GM18519 (cell line): ENCODE measurements around the gene PDZK1.
"Not testable (repeated sequence)": the region's sequence is repeated elsewhere in the genome, so short reads cannot be mapped to it uniquely, and the experiment has no call there.

Experiments
- ATAC-seq: cut with Tn5 transposase; IDR thresholded peaks from one replicate; pipeline ENCODE4 v1.9.1; 2021; ENCODE audit warnings: mild to moderate bottlenecking, moderate library complexity; ENCODE audit not compliant: unreplicated experiment, low FRiP score

The PDZK1 gene

DNA sequence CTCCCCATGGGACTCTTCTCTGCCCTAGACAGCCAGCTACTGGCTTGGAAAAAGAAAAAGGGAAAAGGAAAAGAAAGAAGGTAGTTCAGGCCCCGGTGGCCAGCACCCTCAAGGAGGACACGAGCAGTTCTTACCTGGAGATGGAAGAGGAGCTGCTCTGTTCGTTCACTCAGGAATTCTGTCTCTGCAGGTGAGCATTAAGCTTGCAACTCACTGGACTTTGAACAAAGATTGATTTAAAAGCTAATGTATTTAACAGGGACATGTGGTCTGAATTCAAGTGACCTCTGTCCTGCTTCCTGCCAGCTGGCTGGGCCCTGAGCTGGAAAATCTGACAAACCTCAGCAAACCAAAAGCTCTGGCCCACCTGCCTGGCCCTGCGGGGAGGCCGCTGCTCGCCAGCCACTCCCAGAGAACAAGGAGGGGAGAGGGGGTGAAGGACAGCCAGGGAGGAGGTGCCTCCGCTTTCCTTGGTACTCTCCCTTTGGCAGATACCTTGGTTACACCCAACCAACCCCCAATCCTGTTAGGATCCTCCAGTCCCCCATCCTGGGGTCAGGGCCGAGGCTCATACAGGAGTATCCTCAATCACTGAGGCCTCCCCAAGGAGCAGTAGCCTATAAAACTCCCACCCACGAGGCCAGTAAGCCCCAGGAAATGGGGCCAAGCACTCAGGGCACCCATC lies at the start of gene PDZK1:
PDZK1 (minus strand) TSS at position 186 of the 685 bp plus-strand sequence. CDS start 19,347 bp downstream, outside the sequence.
- no peak for ATAC-seq

DNA sequence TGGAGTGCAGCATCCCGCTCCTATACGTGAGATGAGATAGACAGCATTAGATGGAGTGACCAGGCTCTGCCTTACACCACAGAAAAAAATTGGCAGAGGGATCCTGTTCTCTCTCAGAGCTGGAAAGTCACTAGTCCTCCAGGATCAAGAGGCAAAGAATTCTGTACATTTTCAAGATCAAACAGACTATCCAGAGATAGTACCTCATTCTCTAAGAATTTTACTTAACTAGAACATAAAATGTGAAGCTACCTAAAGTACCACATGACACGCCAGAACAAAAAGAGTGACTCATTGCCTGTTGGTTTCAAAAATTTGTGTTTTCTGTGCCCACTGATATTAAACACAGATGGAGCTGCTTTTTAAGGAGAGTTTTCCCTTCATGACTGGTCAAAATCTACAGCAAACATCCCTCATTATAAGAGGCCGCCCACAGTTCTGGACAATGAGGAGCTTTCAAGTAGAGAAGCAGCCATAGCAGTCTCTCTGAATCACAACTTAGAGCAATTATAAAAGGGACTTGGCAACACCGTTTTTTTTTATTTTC lies 44.4 kb upstream of the PDZK1 start:
- no peak for ATAC-seq

GRCh38 chr1:145750426-145750825 lies 43.3 kb upstream of the PDZK1 start:
- no peak for ATAC-seq

DNA sequence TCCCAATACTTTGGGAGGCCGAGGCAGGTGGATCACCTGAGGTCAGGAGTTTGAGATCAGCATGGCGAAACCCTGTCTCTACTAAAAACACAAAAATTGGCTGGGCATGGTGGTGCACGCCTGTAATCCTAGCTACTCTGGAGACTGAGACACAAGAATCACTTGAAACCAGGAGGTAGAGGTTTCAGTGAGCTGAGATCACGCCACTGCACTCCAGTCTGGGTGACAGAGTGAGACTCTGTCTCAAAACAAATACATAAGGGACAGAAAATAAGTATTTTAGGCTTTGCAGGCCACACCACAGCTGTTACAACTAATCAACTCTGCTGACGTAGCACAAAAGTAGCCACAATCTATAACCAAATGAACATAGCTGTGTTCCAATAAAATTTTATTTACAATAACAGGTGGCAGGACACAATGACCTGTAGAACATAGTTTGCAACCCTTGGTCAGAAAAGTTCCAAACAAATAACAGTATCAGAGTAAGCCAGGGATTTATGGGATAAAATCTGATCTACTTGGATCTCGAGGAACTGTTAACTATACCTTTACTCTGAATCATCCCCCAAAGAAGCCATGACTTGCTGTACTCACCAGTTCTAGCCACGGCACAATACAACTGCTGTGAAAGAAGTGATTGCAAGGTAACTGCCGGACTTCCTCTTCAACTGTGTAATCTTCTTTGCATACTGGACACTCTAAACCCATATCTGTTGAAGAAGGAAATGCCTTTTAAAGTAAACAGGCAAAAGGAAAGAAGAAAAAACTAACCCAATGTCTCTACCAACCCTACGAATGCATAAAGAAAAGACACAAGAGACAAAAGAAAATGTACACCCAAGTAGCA lies 40.5 kb upstream of the PDZK1 start:
- ATAC-seq, result no peak

GRCh38 chr1:145740269-145740668 lies 33.1 kb upstream of the PDZK1 start:
- ATAC-seq, result no peak

DNA sequence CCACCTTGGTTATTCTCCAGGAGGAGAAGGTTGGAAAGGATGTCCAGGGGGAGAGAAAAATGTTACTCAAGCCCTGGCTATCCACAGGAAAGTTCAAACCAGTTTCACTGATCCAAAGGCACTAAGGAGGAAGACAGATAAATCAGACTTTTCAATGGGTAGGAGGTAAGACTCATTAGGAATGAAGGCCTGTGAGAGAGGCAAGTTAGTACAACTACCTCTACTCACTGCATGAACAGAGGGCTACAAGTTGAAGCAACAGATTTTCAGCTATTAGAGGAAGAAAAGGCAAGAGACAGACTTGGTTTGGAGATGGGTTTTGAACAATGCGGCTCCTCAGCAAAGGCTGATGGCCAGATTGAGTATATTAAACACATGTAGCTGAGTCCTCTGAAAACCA lies 29.0 kb upstream of the PDZK1 start:
- no peak for ATAC-seq

GRCh38 chr1:145730900-145731299 lies 23.7 kb upstream of the PDZK1 start:
- ATAC-seq, result no peak

DNA sequence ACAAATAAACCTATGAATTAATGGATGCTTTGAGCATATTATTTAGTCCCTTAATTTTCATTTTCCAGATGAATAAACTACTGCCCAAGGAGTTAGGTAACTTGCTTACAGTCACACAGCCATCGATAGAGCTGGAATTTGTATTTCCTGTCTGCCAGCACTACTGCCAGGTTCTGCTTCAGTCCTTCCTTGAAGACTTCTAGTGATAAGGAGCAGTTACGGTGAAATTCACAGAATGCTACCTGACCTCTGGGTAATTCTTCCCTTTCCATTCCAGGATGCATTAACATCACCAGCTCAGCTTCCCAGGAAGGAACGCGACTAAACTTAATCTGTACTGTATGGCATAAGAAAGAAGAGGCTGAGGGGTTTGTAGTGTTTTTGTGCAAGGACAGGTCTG lies 23.3 kb upstream of the PDZK1 start:
- ATAC-seq, result no peak

DNA sequence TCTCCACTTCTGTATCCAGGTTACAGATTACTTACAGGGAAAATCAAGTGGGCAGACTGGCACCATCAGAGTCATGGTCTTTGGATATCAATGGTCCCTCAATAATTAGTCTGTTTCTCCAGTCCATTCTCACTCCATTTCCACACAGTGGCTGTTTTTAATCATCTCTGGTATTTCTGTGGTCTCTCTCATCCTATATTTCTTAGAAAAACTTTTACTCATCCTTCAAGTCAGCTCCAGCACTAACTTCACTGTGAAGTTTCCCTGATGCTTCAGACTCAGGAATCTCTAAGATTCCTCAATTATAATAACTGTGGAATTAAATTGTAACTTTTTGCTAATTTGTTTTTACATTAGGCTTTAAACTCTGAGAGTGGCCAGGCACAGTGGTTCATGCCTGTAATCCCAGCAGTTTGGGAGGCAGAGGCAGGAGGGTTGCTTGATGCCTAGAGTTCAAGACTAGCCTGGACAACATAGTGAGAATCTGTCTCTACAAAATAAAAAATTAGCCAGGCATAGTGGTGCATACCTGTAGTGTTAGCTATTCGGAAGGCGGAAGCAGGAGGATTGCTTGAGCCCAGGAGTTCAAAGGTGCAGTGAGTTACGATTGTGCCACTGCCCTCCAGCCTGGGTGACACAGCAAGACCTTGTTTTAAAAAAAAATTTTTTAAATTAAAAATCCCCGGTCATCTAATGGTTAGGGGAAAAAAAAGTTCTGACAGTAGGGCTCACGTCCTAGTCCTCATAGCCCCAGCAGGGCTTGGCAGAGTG lies 22.7 kb upstream of the PDZK1 start:
- ATAC-seq, result no peak

- ATAC-seq, result no peak
Measured at GRCh38 chr1:145729196-145729595, 22.0 kb upstream of the PDZK1 start.

GRCh38 chr1:145726193-145726592 lies 19.0 kb upstream of the PDZK1 start:
- ATAC-seq, result not testable (repeated sequence)

DNA sequence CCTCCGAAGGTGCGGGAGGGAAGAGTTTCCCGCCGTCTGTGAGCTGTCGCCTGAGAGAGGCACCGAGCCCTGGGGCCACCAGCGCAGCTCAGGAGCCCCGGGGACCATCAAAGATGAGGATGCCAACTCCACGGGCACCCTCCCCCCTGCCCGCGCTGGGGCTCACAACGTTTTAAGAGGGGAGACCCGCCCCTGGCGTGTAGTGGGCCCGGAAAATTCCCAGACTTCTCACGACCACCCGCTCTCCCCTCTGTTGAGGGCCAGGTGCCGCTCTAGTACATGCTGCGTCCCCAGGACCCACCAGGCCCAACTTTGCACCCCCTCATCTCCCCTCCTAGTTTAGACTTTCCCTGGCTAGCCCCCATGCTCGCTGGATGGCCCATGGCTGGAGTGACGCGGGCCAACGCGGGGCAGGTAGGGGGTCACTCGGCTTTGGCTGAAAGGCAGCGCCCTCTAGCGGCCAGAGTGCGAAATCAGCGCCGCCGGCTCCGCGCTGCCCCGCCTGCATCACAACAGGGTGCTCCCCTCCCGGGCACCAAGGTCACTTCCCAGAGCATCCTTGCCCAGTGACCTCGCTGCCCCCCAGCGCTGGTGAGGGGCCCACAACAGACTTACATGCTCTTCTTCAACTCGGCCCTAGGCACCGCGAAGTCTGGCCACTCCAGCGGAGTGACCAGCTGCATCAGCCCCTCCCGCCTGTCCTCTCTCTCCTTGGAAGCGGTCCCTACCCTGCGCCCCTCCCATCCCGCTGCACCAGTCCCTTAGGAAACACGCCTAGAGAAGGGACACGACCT lies 13.9 kb upstream of the PDZK1 start:
- no peak for ATAC-seq

GRCh38 chr1:145720556-145720877 lies 13.3 kb upstream of the PDZK1 start:
- no peak for ATAC-seq

GRCh38 chr1:145719230-145720079 lies 12.3 kb upstream of the PDZK1 start, which contains the start of gene CD160:
TSS of gene CD160 (plus strand) at chr1:145719499. CDS start at chr1:145728328, 8,829 bp downstream.
- no peak for ATAC-seq

DNA sequence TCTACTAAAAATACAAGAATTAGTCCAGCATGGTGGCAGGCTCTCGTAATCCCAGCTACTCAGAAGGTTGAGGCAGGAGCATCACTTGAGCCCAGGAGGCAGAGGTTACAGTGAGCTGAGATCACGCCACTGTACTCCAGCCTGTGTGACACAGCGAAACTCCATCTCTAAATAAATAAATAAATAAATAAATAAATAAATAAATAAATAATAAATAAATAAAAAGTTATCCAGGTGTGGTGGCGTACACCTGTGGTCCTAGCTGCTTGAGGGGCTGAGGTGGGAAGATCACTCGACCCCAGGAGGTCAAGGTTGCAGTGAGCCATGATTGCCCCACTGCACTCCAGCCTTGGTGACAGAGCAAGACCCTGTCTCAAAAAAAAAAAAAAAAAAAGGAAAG lies 11.3 kb upstream of the PDZK1 start:
- not testable (repeated sequence) for ATAC-seq

DNA sequence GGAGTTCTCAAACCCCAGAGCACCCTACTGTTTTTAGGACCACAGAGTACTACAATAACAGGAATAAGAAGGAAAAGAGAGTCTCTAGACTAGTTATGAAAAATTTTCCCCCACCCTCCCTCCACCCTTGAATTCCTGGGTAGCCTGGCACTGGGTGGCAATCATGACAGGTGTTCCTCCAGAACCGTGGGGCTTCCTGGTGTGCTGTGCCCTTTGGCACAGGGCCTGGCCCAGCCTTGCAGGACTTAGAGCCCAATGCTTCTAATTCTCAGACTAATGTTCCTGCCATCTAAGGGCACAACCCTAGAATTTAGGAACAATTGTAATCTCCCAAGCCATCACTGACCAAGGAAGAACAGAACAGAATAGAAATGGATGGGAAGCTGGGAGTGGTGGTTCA lies 10.7 kb upstream of the PDZK1 start:
- no peak for ATAC-seq

DNA sequence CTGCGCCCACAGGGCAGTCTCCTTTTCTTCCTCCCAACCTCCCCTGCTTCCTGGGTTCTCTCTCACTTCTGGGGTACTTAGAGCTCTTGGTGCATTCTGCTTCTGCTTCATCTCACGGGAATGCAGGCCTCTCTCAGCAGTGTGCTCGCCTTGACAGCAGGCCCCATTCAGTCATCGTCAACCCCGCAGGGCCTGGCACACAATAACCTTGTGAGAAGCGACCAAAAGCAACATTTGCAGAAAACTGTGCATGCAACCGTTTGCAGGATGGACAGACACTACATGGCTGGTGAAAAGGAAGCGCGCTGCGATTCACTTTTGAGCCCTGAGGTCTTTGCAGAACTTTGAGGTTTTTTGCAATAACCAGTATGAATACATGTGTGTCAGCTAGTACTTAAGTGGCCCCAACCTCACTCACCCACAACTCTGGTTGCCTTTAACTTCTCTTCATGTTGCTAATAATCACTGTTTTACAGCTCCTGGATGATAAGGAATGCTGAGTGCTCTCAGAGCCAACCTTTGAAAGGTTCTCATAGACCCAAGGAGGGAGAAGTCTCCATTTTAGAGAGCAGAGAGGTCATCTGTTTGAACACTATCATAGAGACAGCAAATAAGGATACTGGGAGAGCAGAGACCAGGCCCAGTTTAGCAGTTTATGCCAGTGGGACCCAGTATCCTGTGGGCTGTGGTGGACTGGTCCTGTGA lies 9.6 kb upstream of the PDZK1 start:
- no peak for ATAC-seq

- no peak for ATAC-seq
Measured at GRCh38 chr1:145714524-145715111, 7.5 kb upstream of the PDZK1 start.
